ENCODE data around the gene CRACDL.

Gene CRACDL

DNA sequence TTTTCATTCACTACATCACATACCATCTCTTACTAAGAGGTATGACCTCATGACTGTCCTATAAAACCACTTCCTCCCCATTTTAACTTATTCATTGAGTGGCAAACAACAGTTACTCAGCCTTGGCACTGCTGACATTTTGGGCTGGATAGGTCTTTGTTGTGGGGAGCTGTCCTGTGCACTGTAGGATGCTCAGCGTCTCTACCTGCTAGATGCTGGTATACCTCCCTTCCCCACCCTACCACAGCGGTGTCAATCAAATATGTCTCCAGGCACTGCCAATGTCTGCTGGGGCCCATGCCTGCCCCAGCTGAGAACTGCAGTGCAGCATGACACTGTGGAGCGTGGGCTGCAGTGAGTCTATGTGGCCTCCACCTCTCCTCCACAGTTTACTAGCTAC lies 128.8 kb downstream of the CRACDL start:
- H3K4me3 ChIP-seq: no peak overlapping the region
- TF ChIP-seq, protein P1, sequence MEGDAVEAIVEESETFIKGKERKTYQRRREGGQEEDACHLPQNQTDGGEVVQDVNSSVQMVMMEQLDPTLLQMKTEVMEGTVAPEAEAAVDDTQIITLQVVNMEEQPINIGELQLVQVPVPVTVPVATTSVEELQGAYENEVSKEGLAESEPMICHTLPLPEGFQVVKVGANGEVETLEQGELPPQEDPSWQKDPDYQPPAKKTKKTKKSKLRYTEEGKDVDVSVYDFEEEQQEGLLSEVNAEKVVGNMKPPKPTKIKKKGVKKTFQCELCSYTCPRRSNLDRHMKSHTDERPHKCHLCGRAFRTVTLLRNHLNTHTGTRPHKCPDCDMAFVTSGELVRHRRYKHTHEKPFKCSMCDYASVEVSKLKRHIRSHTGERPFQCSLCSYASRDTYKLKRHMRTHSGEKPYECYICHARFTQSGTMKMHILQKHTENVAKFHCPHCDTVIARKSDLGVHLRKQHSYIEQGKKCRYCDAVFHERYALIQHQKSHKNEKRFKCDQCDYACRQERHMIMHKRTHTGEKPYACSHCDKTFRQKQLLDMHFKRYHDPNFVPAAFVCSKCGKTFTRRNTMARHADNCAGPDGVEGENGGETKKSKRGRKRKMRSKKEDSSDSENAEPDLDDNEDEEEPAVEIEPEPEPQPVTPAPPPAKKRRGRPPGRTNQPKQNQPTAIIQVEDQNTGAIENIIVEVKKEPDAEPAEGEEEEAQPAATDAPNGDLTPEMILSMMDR (IDR thresholded peaks at IDR 0.05): no peak
- H3K27ac ChIP-seq: peak overlapping the region in 1 of 2 donors; percentile 61
- no peak for DNase-seq (ENCODE audit: low spot score)

- Histone ChIP-seq H3K4me3 (peak overlapping the region; percentile 31), H3K27ac (peak overlapping the region; percentile 4 to 61)
- TF ChIP-seq, protein P1 (IDR thresholded peaks at IDR 0.05): no peak
- DNase-seq (ENCODE audit: low spot score): peak; percentile 83
Measured at GRCh38 chr2:98806236-98806697, 129.8 kb downstream of the CRACDL start.

GRCh38 chr2:98805412-98806171 lies 130.4 kb downstream of the CRACDL start:
- peak; percentile 69 for DNase-seq (ENCODE audit: low spot score)
- TF ChIP-seq, protein P1 (IDR thresholded peaks at IDR 0.05): no peak
- Histone ChIP-seq H3K27ac (peak overlapping the region; percentile 4 to 61), H3K4me3 (no peak overlapping the region)

DNA sequence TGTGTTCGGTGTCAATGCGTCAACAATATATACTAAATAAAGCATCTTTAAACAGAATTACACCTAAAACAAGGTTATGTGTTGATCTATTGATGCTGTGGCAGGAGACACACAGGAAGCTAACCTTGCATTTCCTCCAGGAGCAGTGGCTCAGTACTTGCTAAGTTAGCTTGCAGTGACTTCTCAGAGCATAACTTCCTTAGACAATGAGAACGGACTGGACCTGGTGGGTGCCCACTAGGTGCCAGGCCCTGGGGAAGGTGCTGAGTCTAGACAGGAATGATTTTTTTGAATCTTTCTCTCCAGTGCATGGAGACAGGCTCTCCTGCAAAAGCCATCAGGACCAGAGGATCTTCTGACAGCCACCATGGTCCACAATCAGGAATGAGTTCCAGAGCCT lies 131.3 kb downstream of the CRACDL start:
- TF ChIP-seq, protein P1 (IDR thresholded peaks at IDR 0.05): no peak
- Histone ChIP-seq H3K4me3 (no peak overlapping the region), H3K27ac (no peak overlapping the region)
- peak; percentile 45 for DNase-seq (ENCODE audit: low spot score)

GRCh38 chr2:98804265-98804650 lies 131.8 kb downstream of the CRACDL start:
- Histone ChIP-seq H3K4me3 (no peak overlapping the region), H3K27ac (no peak overlapping the region)
- no peak for DNase-seq (ENCODE audit: low spot score)
- TF ChIP-seq, protein P1 (IDR thresholded peaks at IDR 0.05): no peak

DNA sequence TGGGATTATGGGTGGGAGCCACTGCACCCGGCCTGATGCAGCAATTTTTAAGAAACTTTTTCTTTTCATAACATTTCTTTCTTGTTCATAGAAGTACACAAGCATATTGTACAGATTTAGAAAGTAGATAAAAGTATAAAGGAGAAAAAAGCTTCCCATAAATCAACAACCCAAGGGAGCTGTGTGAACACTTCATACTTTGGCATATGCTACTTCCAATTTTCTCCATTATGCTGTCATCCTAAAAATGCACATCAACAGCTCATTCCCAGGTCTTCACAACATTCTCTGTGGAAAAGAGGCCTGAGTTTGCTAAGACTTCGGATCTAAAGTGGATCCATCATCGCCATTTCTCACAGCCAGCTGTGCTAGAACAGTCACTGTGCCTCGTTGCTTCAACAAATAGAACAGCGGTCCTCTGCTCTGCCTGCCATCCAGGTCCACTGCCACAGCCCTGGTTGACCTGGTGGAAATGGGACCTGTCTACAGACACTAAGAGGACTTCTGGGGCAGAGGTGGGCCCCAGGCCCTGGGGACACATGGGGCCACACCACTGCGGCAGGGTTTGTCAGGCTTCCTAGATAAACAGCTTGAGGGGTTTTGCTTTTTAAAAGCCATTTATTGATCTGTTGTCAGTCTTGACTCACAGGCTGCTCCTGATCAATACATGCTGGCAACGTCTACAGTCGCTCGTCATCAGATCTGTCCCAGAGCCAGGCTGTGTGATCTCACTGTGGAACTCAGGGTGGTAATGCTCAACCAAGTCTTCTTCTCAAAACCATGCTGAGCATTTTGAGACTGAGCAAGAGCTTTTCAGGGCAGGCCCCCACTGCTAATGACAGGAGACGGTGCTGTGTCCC lies 132.4 kb downstream of the CRACDL start:
- TF ChIP-seq, protein P1 (IDR thresholded peaks at IDR 0.05): no peak
- H3K4me3 ChIP-seq: no peak overlapping the region
- DNase-seq (ENCODE audit: low spot score): no peak
- H3K27ac ChIP-seq: no peak overlapping the region

Measured in coronary artery (tissue), 2 donors.